Adrenal gland (tissue), 12 donors: ENCODE data around the gene CCDC51. TPM values are rescaled to one million over a fixed set of nuclear protein-coding genes. Genes with fewer than 3 reads are reported as not detected.
A peak's percentile ranks its signal among the peaks of the same experiment; 100 is the strongest.

ENCODE experiments used
- DNase-seq, 7 donors: peaks; one replicate each; pipeline ENCODE4 v3.0.0-alpha.2; 2019 to 2020
- H3K27ac ChIP-seq, 5 donors: fragments of 200-600 bp; sonication (generic) in 4 of 5; 1 replicate in 3 of 5; 2 replicates in 2 of 5; pipeline versions ENCODE4 v1.5.1 to v1.8.0; 2016 to 2020; ENCODE audit warnings: mild to moderate bottlenecking in 1 of 5
- H3K27me3 ChIP-seq: fragments of 200-600 bp; 2 replicates; pipeline ENCODE4 v1.8.0; 2021
- H3K36me3 ChIP-seq, 2 donors: fragments of 200-600 bp; replicated peaks in 1 of 2; 1 replicate in 1 of 2; 2 replicates in 1 of 2; pipeline versions ENCODE4 v1.5.1 to v1.8.0; 2018 to 2022
- H3K4me1 ChIP-seq, 2 donors: fragments of 200-600 bp; replicated peaks in 1 of 2; 1 replicate in 1 of 2; 2 replicates in 1 of 2; pipeline versions ENCODE4 v1.5.1 to v1.8.0; 2018 to 2021
- H3K4me3 ChIP-seq, 4 donors: fragments of 200-600 bp; sonication (generic) in 3 of 4; one replicate each; pipeline ENCODE4 v1.5.1; 2016 to 2018
- H3K9me3 ChIP-seq, 3 donors: fragments of 200-600 bp; sonication (generic) in 1 of 3; replicated peaks in 1 of 3; 1 replicate in 2 of 3; 2 replicates in 1 of 3; pipeline versions ENCODE4 v1.5.1 to v1.8.0; 2016 to 2021
- CTCF ChIP-seq, 6 experiments: fragments of 450-650 bp in 4 of 6; fragments of 200-600 bp in 2 of 6; sonication (generic) in 1 of 6; IDR thresholded peaks; 1 replicate in 5 of 6; 2 replicates in 1 of 6; pipeline versions ENCODE4 v1.5.1 to v1.8.0; 2016 to 2021; ENCODE audit warnings: antibody characterized with exemption in 6 of 6, mild to moderate bottlenecking in 2 of 6, moderate library complexity in 1 of 6
- POLR2A ChIP-seq, 2 donors: fragments of 450-650 bp; IDR thresholded peaks; one replicate each; pipeline ENCODE4 v1.6.1; 2017; ENCODE audit warnings: antibody characterized with exemption in 2 of 2, mild to moderate bottlenecking in 2 of 2, moderate library complexity in 1 of 2
- WGBS, 4 donors: extraction: QIAGEN DNeasy Blood & Tissue Kit in 2 of 4; methylation state at CpG; one replicate each; pipeline versions ENCODE4 v1.1.5 to v1.1.7; 2013 to 2017; 5-methylcytosine and 5-hydroxymethylcytosine counted together
- intact Hi-C, 2 donors: fragments of 100-400 bp; cut with DNase I; formaldehyde crosslinking; loops; one replicate each; pipeline versions ENCODE4 v1.14.1 to v1.15.0; 2022 to 2023
- polyA plus RNA-seq, 3 donors: library from polyadenylated mRNA; stranded (reverse); fragments of 200-250 nt in 2 of 3; fragments of 350-450 nt in 1 of 3; fragmentation: Illumina TruSeq in 1 of 3; extraction: RNeasy Lipid Tissue Mini Kit (QIAGEN cat#74804) in 1 of 3; gene quantifications; one replicate each; pipeline ENCODE4 v1.2.3, GENCODE V29; 2013 to 2014
- total RNA-seq, 9 donors: library from RNA; depleted of rRNA in 4 of 9; stranded (reverse); fragments of >200 nt in 4 of 9; fragments of 120-200 nt in 1 of 9; fragmentation: NEBNext Ultra II Directional in 1 of 9; extraction: Animal tissue kit (Norgen Biotek cat#: 25700) in 1 of 9; gene quantifications; one replicate each; pipeline versions ENCODE4 v1.1.0 to v1.2.4, GENCODE V29; 2013 to 2023
- donor health status: healthy with polysubstance abuse.
- donor health status: Bipolar disorder and iron deficiency.
- donor health status: DM: yes; HTN: yes; CAD: no.
- donor health status: DM: no; HTN: no; CAD: no.
- donor health status: DM: no; HTN: no; CAD: no.
- donor health status: DM: yes; HTN: yes; CAD: no.

The CCDC51 gene
- total and polyA plus RNA-seq, 12 donors: 7.3 to 30.4 (median 19.5) TPM

GRCh38 chr3:48467473-48468267, 27.8 kb upstream of the CCDC51 start:
- H3K36me3 ChIP-seq: peaks cover 0 to 33% of the 10 kb centered on the region in 2 donors
- peaks cover 37 to 70% of the 10 kb centered on the region in 2 donors for H3K4me1 ChIP-seq
- H3K9me3 ChIP-seq: no peaks in the 10 kb centered on the region
- DNase-seq: no peak
- TF ChIP-seq POLR2A (IDR thresholded peaks at IDR 0.05) (no peak), CTCF (IDR thresholded peaks at IDR 0.05) (no peak)
- H3K27me3 ChIP-seq: no peaks in the 10 kb centered on the region
- 53 to 63% (median 59%) methylated on average over 5 to 7 of the region's 7 CpGs for WGBS, 4 donors
- H3K27ac ChIP-seq: peak overlapping the region in 4 of 5 donors; percentile 29 to 100 (median 99)
- intact Hi-C loops: loop anchor here in 1 of 2 donors (5.0 kb wide), 1 partner anchor 35 kb away; the partner anchor contains the start of gene SHISA5
- H3K4me3 ChIP-seq: peak overlapping the region in 1 of 4 donors; percentile 72

GRCh38 chr3:48467110-48467454, 27.2 kb upstream of the CCDC51 start:
- WGBS, 4 donors: 57 to 65% (median 62%) methylated on average over 1 to 9 of the region's 9 CpGs
- DNase-seq: no peak
- peak overlapping the region; percentile 29 to 100 (median 99) for H3K27ac ChIP-seq
- intact Hi-C loops: loop anchor here in 1 of 2 donors (5.0 kb wide), 1 partner anchor 35 kb away; the partner anchor contains the start of gene SHISA5
- H3K27me3 ChIP-seq: no peaks in the 10 kb centered on the region
- peak overlapping the region in 2 of 4 donors; percentile 50 to 72 for H3K4me3 ChIP-seq
- H3K36me3 ChIP-seq: peaks cover 0 to 33% of the 10 kb centered on the region in 2 donors
- no peaks in the 10 kb centered on the region for H3K9me3 ChIP-seq
- TF ChIP-seq POLR2A (IDR thresholded peaks at IDR 0.05): no peak
- no peak for TF ChIP-seq CTCF (IDR thresholded peaks at IDR 0.05)
- H3K4me1 ChIP-seq: peaks cover 33 to 67% of the 10 kb centered on the region in 2 donors

GRCh38 chr3:48466386-48467109, 26.6 kb upstream of the CCDC51 start:
- Histone ChIP-seq H3K27me3 (no peaks in the 10 kb centered on the region), H3K27ac (peak overlapping the region; percentile 98 to 100 (median 100)), H3K36me3 (peaks cover 0 to 36% of the 10 kb centered on the region in 2 donors), H3K4me1 (peaks cover 28 to 61% of the 10 kb centered on the region in 2 donors), H3K4me3 (peak overlapping the region; percentile 2 to 72 (median 53)), H3K9me3 (no peaks in the 10 kb centered on the region)
- intact Hi-C loops: loop anchor here in 1 of 2 donors (5.0 kb wide), 1 partner anchor 36 kb away; the partner anchor contains the start of gene SHISA5
- DNase-seq: peak in 6 of 7 donors; percentile 34 to 72 (median 54)
- TF ChIP-seq POLR2A (IDR thresholded peaks at IDR 0.05): no peak
- no peak for TF ChIP-seq CTCF (IDR thresholded peaks at IDR 0.05)
- WGBS, 4 donors: 0 to 20% (median 9%) methylated on average over 4 to 19 of the region's 19 CpGs
